Stimulated activated CD8-positive, alpha-beta memory T cell treated with anti-CD3 and anti-CD28 coated beads, Interleukin-4, amount 100 ng/mL, for 4 hours (primary cell): ENCODE data around the gene BBS12.

Experiments used
- DNase-seq, 2 donors: peaks; one replicate each; pipeline ENCODE4 v3.0.0-alpha.2; 2020; ENCODE audit warnings: low read depth in 2 of 2, low spot score in 1 of 2

The BBS12 gene

DNA sequence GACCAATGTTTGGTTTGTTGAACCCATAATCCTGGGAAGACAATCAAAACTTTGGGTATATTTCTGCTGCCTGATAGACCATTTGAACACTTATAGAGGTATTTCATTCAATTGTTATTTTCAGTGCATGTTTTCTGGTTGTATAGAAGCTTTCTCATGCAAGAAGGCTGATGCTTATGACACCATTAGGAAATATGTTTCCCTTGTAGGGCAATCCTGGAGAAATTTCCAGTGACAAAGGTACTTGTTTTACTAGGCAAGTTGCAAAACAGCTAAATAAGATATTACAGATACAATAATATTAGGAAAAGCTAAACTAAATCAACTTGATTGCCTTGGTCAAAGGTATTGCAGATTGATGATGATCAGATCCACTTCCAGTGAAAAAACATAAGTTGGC is 61.3 kb downstream of the BBS12 start:
- DNase-seq, result no peak
